HG02642 (cell line): ENCODE measurements around the gene UGT1A7.
"Not testable (repeated sequence)": the region's sequence is repeated elsewhere in the genome, so short reads cannot be mapped to it uniquely, and the experiment has no call there.

ENCODE experiments used
- ATAC-seq: cut with Tn5 transposase; IDR thresholded peaks from one replicate; pipeline ENCODE4 v1.9.1; 2021; ENCODE audit warnings: mild to moderate bottlenecking; ENCODE audit not compliant: unreplicated experiment, poor library complexity

Gene UGT1A7

GRCh38 chr2:233681521-233682099, at the start of gene UGT1A7:
UGT1A7 (plus strand) TSS chr2:233681901; CDS start chr2:233681938, 37 bp downstream.
- no peak for ATAC-seq

DNA sequence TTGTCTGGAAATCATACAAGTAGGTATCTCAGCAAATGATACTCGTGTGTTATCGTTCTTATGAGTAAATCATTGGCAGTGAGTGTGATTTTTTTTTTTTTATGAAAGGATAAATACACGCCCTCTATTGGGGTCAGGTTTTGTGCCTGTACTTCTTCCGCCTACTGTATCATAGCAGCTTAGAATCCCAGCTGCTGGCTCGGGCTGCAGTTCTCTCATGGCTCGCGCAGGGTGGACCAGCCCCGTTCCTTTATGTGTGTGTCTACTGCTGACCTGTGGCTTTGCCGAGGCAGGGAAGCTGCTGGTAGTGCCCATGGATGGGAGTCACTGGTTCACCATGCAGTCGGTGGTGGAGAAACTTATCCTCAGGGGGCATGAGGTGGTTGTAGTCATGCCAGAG, 45.4 kb upstream of the UGT1A7 start, which contains the start of gene UGT1A10:
Gene UGT1A10, plus strand, starts transcription at position 143 of the 400 bp plus-strand sequence. Its CDS starts 75 bp downstream, at position 218.
- not testable (repeated sequence) for ATAC-seq

GRCh38 chr2:233638836-233639235, 42.9 kb upstream of the UGT1A7 start:
- ATAC-seq, result no peak

- no peak for ATAC-seq
These were observed 41.8 kb upstream of the UGT1A7 start for GRCh38 chr2:233639860-233640259.

DNA sequence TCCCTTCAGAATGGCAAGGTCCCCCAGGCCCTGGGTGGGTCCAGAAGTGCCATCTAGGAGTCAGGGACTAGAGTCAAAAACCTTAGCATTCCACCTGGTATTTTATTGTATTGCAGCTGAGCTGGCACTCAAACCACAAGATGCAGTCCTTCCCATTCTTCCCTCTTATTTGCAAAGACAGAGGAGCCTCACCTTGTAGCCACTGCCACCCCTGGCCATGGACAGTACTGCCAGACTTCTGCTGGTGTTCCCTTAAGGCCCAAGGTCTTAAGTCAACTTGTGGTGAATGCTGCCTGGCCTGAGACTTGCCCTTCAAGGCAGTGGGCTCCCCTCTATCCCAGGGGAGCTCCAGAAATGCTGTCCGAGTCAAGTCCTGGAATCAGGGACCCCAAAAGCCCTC, 38.6 kb upstream of the UGT1A7 start:
- ATAC-seq, result no peak

- ATAC-seq, result not testable (repeated sequence)
These were observed 35.7 kb upstream of the UGT1A7 start for GRCh38 chr2:233646033-233646432.

GRCh38 chr2:233650981-233651380, 30.7 kb upstream of the UGT1A7 start:
- no peak for ATAC-seq

DNA sequence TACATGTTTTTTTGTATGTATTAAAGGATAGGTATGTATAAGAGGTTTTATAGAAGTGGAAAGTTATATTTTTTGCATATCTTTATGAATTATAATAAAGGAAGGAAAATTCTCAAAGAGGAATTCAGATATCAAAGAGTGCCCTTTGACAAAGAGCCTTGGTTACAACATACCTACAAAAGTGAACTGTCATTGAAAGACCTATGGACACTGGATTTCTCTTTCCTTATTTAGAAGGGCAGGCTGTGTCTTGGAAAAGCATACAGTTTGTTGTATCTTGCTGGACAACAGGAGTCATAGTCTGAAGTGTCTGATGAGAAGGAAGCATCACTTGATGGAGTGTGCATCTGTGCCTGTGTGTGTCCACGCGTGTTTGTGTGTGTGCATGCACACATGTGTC, 30.3 kb upstream of the UGT1A7 start:
- no peak for ATAC-seq

DNA sequence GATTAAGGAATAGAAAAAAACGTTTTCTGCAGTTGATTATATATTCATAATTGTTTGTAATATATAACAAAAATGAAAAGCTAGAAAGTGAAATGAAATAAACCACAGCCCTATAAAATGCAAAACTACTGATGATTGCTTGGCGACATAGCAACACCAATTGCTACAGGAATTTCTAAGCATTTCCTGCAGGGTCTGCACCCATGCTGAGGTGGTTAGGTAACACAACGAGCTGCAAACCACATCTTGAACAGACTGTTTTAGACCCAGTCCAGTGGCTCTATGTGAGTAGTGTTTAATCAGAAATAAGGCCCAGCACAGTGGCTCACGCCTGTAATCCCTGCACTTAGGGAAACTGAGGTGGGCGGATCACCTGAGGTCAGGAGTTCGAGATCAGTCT, 27.2 kb upstream of the UGT1A7 start:
- ATAC-seq, result no peak

DNA sequence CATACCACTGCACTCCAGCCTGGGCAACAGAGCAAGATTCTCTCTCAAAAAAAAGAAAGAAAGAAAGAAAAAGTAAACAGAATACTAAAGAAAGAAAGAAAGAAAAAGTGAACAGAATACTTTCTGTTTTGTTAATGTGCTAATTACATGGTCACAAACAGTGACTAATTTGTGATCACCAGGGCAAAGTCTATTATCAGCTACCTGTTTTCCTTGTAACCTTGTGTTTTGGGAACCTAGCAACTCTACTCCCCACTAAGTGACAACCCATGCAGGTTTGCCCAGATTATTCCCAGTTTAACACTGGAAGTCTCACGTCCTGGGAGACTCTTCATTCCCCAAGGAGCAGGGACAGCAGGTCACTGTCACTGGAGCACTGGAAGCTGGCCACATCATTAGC, 26.7 kb upstream of the UGT1A7 start:
- no peak for ATAC-seq

DNA sequence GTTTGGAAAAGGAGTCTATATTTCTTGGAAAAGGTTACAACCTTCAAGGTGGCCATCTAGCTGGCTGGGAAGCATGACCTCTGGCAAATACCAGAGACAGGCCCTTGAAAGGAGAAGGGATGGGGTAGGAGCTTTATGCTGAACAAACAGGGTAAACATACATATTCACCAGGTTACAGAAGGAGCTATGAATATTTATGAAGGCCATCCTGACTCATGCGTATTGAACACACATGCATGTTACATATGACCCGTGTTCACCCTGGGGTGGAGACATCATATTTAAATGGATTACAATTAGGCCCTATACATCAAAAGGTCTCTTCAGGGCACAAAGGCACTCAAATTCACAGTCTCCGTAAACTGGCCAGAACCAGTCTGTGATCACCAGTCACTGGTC, 25.8 kb upstream of the UGT1A7 start:
- ATAC-seq, result not testable (repeated sequence)

DNA sequence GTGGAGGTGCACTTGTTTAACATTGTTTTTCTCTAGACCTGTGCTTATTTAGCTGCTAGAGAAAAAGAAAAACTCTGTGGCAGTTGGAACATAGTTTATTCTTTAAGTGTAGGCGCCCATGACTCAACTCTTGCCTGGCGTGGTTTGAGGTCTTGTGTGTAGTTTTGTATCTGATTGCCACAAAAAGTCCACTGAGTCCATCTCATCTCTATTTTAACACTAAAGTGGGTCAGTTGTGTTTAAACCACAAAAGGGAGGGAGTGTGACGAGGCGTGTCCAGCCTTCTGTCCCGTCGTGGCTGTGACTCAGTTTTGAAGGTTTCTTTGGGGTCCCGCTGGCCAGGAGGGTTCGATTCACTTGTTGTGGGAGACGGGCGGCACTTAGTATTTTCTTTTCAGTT, 25.3 kb upstream of the UGT1A7 start:
- ATAC-seq, result no peak

- ATAC-seq, result no peak
These were observed 23.1 kb upstream of the UGT1A7 start for GRCh38 chr2:233658610-233659009.

GRCh38 chr2:233663911-233664310, 17.8 kb upstream of the UGT1A7 start:
- no peak for ATAC-seq

GRCh38 chr2:233668605-233669260, 13.0 kb upstream of the UGT1A7 start:
- ATAC-seq, result no peak

DNA sequence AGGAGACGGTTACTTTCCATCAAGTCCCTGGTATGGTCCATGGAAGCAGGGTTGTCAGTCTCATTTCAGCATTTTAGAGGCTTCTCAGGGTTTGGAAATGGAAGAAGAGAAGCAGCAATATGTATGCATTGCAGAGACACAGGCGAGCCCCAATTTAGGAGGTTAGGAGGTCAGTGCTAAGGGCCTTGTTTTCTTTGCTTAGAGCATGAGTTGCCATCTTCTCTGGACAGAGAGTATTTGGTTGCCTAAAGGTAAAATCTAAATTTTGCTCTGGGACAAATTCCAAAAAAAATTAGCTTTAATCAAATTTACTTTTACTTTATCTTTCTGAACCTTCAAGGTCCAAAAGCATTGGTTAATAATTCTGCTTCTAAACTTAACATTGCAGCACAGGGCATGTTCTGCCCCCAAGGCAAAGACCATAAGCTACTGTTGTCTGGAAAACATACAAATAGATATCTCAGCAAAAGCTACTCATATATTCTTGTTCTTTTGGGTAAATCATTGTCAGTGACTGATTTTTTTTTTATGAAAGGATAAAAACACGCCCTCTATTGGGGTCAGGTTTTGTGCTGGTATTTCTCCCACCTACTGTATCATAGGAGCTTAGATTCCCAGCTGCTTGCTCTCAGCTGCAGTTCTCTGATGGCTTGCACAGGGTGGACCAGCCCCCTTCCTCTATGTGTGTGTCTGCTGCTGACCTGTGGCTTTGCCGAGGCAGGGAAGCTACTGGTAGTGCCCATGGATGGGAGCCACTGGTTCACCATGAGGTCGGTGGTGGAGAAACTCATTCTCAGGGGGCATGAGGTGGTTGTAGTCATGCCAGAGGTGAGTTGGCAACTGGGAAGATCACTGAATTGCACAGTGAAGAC, 10.2 kb upstream of the UGT1A7 start, which contains the start of gene UGT1A9:
Gene UGT1A9, plus strand, starts transcription at position 609 of the 872 bp plus-strand sequence. Its CDS starts 37 bp downstream, at position 646.
- no peak for ATAC-seq

DNA sequence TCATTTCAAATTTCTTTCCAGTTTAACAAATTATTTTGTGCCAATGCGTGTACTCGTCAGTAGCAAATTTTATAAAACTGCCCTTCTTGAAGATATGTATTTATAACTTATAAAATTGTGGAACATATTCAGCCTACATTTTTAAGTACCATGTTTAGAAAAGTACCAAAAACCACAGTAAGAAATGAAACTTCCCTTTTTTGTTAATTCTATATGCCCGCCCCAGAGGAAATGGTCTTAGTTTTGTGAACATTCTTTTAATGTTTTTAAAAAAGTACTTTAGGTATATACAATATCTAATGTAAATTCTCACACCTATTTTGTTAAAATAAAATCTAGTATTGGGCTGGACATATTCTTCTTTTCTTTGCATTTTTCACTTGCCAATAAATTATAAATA, 8.8 kb upstream of the UGT1A7 start:
- ATAC-seq, result no peak

DNA sequence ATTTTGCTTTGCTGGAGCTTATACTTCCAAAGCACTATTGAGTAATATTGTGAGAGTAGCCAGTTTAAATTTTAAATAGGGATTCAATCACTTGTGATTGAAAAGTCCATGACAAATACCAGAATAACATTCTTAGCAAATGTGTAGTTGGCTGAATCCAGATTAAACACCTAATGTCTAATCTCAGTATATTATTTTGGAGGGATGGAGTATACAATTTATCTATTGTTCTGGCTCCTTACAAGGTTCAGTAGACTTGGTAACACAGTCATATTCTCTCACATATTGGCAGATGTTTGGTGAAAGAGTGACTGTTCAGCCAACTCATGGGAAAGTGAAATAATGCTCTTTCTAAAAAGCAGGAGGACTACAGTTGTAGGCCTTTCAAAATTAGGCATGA, 7.8 kb upstream of the UGT1A7 start:
- no peak for ATAC-seq

DNA sequence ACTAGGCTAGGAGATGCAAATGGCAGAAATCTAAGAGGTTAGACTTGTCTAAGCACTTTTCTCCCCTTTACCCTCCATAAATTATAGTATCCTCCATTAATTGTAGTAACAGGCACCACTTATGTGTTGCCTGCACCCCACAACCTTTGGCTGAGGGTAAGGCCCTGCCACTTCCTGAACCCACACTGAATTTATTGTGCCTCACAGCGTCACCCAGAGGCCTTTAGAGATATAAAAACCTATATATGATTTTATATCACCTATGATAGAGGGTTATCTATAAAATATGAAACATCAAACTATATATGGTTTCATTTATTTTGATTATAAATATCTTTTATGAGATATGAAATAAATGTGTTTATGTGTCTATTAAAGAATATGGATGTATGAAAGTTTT, 7.4 kb upstream of the UGT1A7 start:
- ATAC-seq, result no peak

GRCh38 chr2:233674995-233675394, 6.7 kb upstream of the UGT1A7 start:
- no peak for ATAC-seq

DNA sequence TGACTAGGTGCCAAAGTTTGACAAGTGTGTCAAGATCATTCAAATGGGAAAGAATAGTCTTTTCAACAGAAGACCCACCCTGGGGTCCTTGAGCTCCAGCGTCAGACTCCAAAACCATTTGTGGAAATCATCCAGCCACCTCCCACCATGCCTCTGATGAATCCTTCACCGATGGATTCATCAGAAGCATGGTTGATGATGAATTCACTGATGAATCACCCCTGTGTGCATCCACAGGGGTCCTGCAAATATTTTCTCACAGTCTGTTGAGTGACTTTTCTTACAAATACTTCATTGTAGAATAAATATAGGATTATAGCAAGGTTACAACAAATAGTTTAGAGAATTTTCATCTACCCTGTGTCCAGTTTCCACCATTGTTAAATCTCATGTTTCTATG, 5.7 kb upstream of the UGT1A7 start:
- ATAC-seq, result no peak
